GM12878 (cell line): Measurements from ENCODE around the gene NXN.

ENCODE experiments used
- ASH2L ChIP-seq: fragments of 300-600, 200-600 bp; sonication (generic); IDR thresholded peaks from 2 replicates; pipeline ENCODE4 v1.6.1; 2017; ENCODE audit warnings: low read depth, mild to moderate bottlenecking, borderline replicate concordance
- GABPA ChIP-seq: IDR thresholded peaks from 2 replicates; pipeline ENCODE4 v1.6.1; 2014; ENCODE audit warnings: antibody characterized with exemption, low read depth, mild to moderate bottlenecking, inconsistent platforms
- POLR2A ChIP-seq: IDR thresholded peaks from 2 replicates; pipeline ENCODE4 v1.6.1; 2011; ENCODE audit warnings: low read depth, mild to moderate bottlenecking, low read length
- POLR2AphosphoS5 ChIP-seq: IDR thresholded peaks from 2 replicates; pipeline ENCODE4 v1.6.1; 2011; ENCODE audit warnings: mild to moderate bottlenecking, low read length, inconsistent platforms
- TAF1 ChIP-seq: IDR thresholded peaks from 2 replicates; pipeline ENCODE4 v1.6.1; 2011; ENCODE audit warnings: mild to moderate bottlenecking, low read depth, low read length, borderline replicate concordance
- TF ChIP-seq, protein P1 (sequence below), 3 experiments: IDR thresholded peaks in 2 of 3; conservative IDR thresholded peaks in 1 of 3; 2 replicates each; pipeline ENCODE4 v1.5.1; 2011; ENCODE audit warnings: low read depth in 3 of 3, low read length in 3 of 3, mild to moderate bottlenecking in 3 of 3, control low read depth in 2 of 3, moderate library complexity in 2 of 3, inconsistent platforms in 1 of 3, mixed read lengths in 1 of 3; ENCODE audit not compliant: control insufficient read depth in 2 of 3, insufficient read depth in 1 of 3; ENCODE audit errors: extremely low read depth in 1 of 3

DNA sequence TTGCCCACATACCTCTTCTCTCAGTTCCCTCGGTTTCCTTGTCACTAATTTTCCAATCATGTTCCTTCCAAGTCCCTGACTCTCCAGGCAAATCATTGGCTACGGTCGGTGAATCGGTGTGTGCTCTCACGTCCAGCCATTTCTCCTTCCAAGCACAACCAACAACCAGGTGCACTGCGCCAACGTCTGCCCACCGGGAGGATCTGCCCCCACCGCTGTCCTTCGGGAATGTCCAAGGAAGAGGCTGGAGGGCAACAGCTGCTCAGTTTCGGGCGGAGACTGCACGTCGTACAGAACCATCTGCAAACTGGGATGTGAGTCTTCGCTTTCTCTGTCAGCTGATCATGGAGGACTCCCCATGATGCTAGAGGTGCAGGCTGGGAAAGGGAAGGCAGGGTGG lies 8.4 kb upstream of the NXN start:
- TF ChIP-seq ASH2L (no peak), POLR2A (no peak), TAF1 (no peak), GABPA (no peak), POLR2AphosphoS5 (no peak)
- TF ChIP-seq, protein P1, sequence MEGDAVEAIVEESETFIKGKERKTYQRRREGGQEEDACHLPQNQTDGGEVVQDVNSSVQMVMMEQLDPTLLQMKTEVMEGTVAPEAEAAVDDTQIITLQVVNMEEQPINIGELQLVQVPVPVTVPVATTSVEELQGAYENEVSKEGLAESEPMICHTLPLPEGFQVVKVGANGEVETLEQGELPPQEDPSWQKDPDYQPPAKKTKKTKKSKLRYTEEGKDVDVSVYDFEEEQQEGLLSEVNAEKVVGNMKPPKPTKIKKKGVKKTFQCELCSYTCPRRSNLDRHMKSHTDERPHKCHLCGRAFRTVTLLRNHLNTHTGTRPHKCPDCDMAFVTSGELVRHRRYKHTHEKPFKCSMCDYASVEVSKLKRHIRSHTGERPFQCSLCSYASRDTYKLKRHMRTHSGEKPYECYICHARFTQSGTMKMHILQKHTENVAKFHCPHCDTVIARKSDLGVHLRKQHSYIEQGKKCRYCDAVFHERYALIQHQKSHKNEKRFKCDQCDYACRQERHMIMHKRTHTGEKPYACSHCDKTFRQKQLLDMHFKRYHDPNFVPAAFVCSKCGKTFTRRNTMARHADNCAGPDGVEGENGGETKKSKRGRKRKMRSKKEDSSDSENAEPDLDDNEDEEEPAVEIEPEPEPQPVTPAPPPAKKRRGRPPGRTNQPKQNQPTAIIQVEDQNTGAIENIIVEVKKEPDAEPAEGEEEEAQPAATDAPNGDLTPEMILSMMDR (IDR thresholded peaks at IDR 0.05 in 2 of 3, conservative IDR thresholded peaks at IDR 0.05 in 1 of 3; ENCODE audit: control insufficient read depth in 2 of 3, extremely low read depth in 1 of 3, insufficient read depth in 1 of 3, low read depth in 3 of 3, low read length in 3 of 3): no peak
